K562 (cell line): ENCODE data around the gene NEK2. TPM values are rescaled to one million over a fixed set of nuclear protein-coding genes. Genes with fewer than 3 reads are reported as not detected.

ENCODE experiments used
- BRD9 ChIP-seq: fragments of 450-650 bp; IDR thresholded peaks from 2 replicates; pipeline ENCODE4 v1.6.1; 2018; ENCODE audit warnings: low read depth; ENCODE audit not compliant: partially characterized antibody
- CREB3 ChIP-seq: fragments of 450-650 bp; conservative IDR thresholded peaks from 2 replicates; pipeline ENCODE4 v1.6.1; 2016; ENCODE audit warnings: missing genetic modification characterization, low read depth, mild to moderate bottlenecking, missing compliant biosample characterization, moderate library complexity
- MAFG ChIP-seq: fragments of 450-650 bp; conservative IDR thresholded peaks from 2 replicates; pipeline ENCODE4 v1.6.1; 2016; ENCODE audit warnings: missing genetic modification characterization, missing compliant biosample characterization
- MTA2 ChIP-seq: fragments of 450-650 bp; IDR thresholded peaks from 2 replicates; pipeline ENCODE4 v1.6.1; 2016; ENCODE audit warnings: low read depth
- NR2C2 ChIP-seq, 2 experiments: fragments of 200-800 bp in 1 of 2; sonication (Bioruptor generic) in 1 of 2; sonication (generic) in 1 of 2; formaldehyde crosslinking in 1 of 2; IDR thresholded peaks; 2 replicates each; pipeline versions ENCODE4 v1.6.1 to v1.8.0; 2016 to 2022; ENCODE audit warnings: mild to moderate bottlenecking in 1 of 2, missing compliant biosample characterization in 1 of 2, missing genetic modification characterization in 1 of 2, missing genetic modification reagents in 1 of 2
- NR4A1 ChIP-seq, 2 experiments: fragments of 250-450 bp in 1 of 2; fragments of 450-650 bp in 1 of 2; sonication (Bioruptor Pico) in 1 of 2; IDR thresholded peaks; 2 replicates each; pipeline versions ENCODE4 v1.4.0 to v1.6.1; 2016 to 2020; ENCODE audit warnings: mild to moderate bottlenecking in 2 of 2, missing compliant biosample characterization in 1 of 2, missing genetic modification characterization in 1 of 2, moderate library complexity in 1 of 2
- OTX1 ChIP-seq: fragments of 450-650 bp; formaldehyde crosslinking; IDR thresholded peaks from 2 replicates; pipeline ENCODE4 v1.4.0; 2022; ENCODE audit warnings: mild to moderate bottlenecking
- SMAD1 ChIP-seq: fragments of 150-350 bp; IDR thresholded peaks from 2 replicates; pipeline ENCODE4 v1.6.1; 2014; ENCODE audit warnings: low read length, low read depth; ENCODE audit not compliant: partially characterized antibody
- SMARCE1 ChIP-seq: fragments of 450-650 bp; IDR thresholded peaks from 2 replicates; pipeline ENCODE4 v1.7.1; 2016; ENCODE audit warnings: mild to moderate bottlenecking
- TEAD1 ChIP-seq, 2 experiments: fragments of 450-650 bp in 1 of 2; sonication (generic) in 1 of 2; formaldehyde crosslinking; IDR thresholded peaks; 2 replicates each; pipeline versions ENCODE4 v1.4.0 to v1.8.0; 2020 to 2022; ENCODE audit warnings: mild to moderate bottlenecking in 2 of 2, missing genetic modification reagents in 1 of 2
- ZBTB26 ChIP-seq: fragments of 450-650 bp; formaldehyde crosslinking; IDR thresholded peaks from 2 replicates; pipeline ENCODE4 v1.4.0; 2022; ENCODE audit warnings: missing genetic modification characterization
- ZNF311 ChIP-seq: fragments of 250-450 bp; sonication (Bioruptor Pico); IDR thresholded peaks from 2 replicates; pipeline ENCODE4 v1.4.0; 2020; ENCODE audit warnings: mild to moderate bottlenecking, moderate library complexity
- ZNF408 ChIP-seq: fragments of 250-450 bp; sonication (Bioruptor Pico); IDR thresholded peaks from 2 replicates; pipeline ENCODE4 v1.4.0; 2020; ENCODE audit warnings: low read depth, mild to moderate bottlenecking, moderate library complexity
- ZNF778 ChIP-seq: fragments of 450-650 bp; formaldehyde crosslinking; IDR thresholded peaks from 2 replicates; pipeline ENCODE4 v1.4.0; 2020; ENCODE audit warnings: mild to moderate bottlenecking, moderate library complexity
- polyA plus RNA-seq, 8 experiments: library from polyadenylated mRNA; depleted of rRNA in 4 of 8; stranded (reverse) in 5 of 8; unstranded in 3 of 8; fragments of >200 nt; fragmentation: Nextera tagmentation in 2 of 8; fragmentation: Illumina TruSeq in 1 of 8; extraction: Ambion mirVana in 2 of 8; extraction: Trizol in 1 of 8; gene quantifications; 2 replicates each; pipeline versions ENCODE4 v1.2.1 to v1.2.3, GENCODE V29; 2011 to 2014; ENCODE audit warnings: inconsistent platforms in 1 of 8, missing spikeins in 1 of 8
- total RNA-seq, 7 experiments: library from RNA; depleted of rRNA in 6 of 7; stranded (reverse); fragments of >200 nt in 6 of 7; fragmentation: Illumina TruSeq in 2 of 7; extraction: Trizol in 2 of 7; gene quantifications; 2 replicates each; pipeline versions ENCODE4 v1.2.1 to v1.2.3, GENCODE V29; 2011 to 2021; ENCODE audit warnings: low replicate concordance in 1 of 7
- TF ChIP-seq, protein P1 (sequence below): fragments of 450-650 bp; IDR thresholded peaks from 2 replicates; pipeline ENCODE4 v1.6.1; 2014; ENCODE audit warnings: low read depth, mild to moderate bottlenecking, moderate library complexity, borderline replicate concordance
- TF ChIP-seq, protein P2 (sequence below): fragments of 250-450 bp; sonication (Bioruptor Pico); IDR thresholded peaks from 2 replicates; pipeline ENCODE4 v1.4.0; 2020

Gene NEK2
- total and polyA plus RNA-seq, 9 of the 15 experiments (the other 6 are each of a cell fraction or from before 2014, with no cell fraction given): 30.0 to 74.7 (median 66.4) TPM

DNA sequence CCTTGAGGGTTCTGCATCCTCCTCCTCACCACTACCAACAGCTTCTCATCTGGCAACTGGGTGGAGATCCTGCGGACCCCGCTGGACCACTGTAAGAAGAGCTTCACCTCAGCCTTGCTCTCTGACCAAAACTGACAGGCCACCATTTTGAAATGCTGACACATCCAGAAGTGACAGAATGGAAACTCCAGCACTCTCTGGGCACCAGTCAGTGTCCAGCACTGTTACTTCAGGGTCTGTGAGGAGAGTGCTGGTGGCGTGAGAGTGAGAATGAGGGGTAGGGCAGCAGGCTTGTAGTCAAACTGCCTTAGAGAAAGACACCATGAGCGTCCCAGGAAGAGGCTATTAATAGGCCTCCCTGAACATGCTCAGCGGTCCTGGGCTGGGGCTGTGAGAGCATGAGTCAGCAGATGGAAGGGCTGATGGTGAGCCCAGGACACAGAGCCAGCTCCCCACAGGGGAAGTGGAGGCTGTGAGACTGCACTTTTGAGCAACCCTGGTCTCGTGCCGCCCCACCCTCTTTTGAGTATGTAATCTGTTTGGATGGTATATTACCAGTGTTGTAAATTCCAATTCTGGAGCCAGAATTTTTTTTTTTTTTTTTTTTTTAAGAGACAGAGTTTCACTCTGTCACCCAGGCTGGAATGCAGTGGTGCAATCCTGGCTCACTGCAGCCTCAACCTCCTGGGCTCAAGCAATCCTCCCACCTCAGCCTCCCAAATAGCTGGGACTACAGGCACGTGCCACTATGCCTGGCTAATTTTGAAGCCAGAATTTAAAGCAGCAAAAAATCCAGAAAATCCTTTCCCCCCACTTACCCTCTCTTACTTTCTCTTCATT is 62.1 kb downstream of the NEK2 start (continued):
- TF ChIP-seq TEAD1 (CRISPR knock-in tag; IDR thresholded peaks at IDR 0.05) (peak; percentile 59 to 66; a peak in 3 of 4 replicates), SMARCE1 (peak; percentile 91), ZNF778 (CRISPR knock-in tag) (no peak), ZBTB26 (CRISPR knock-in tag) (peak; percentile 78; the same call in 1 of the 2 replicates), MAFG (peak; percentile 99), MTA2 (peak; percentile 41), NR4A1 (CRISPR knock-in tag; IDR thresholded peaks at IDR 0.05) (peak; percentile 19; the same call in 1 of the 2 replicates), NR4A1 (tag; IDR thresholded peaks at IDR 0.05) (peak; percentile 98), BRD9 (peak; percentile 84), OTX1 (peak; percentile 92; the same call in 1 of the 2 replicates), ZNF408 (no peak), SMAD1 (peak; percentile 65), CREB3 (peak; percentile 98), ZNF311 (CRISPR knock-in tag) (peak; percentile 88; the same call in 1 of the 2 replicates), NR2C2 (CRISPR knock-in tag; IDR thresholded peaks at IDR 0.05) (no peak), NR2C2 (tag; IDR thresholded peaks at IDR 0.05) (peak; percentile 71)
- TF ChIP-seq, protein P1, sequence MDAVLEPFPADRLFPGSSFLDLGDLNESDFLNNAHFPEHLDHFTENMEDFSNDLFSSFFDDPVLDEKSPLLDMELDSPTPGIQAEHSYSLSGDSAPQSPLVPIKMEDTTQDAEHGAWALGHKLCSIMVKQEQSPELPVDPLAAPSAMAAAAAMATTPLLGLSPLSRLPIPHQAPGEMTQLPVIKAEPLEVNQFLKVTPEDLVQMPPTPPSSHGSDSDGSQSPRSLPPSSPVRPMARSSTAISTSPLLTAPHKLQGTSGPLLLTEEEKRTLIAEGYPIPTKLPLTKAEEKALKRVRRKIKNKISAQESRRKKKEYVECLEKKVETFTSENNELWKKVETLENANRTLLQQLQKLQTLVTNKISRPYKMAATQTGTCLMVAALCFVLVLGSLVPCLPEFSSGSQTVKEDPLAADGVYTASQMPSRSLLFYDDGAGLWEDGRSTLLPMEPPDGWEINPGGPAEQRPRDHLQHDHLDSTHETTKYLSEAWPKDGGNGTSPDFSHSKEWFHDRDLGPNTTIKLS: peak; percentile 37; the same call in 1 of the 2 replicates
- TF ChIP-seq, protein P2, sequence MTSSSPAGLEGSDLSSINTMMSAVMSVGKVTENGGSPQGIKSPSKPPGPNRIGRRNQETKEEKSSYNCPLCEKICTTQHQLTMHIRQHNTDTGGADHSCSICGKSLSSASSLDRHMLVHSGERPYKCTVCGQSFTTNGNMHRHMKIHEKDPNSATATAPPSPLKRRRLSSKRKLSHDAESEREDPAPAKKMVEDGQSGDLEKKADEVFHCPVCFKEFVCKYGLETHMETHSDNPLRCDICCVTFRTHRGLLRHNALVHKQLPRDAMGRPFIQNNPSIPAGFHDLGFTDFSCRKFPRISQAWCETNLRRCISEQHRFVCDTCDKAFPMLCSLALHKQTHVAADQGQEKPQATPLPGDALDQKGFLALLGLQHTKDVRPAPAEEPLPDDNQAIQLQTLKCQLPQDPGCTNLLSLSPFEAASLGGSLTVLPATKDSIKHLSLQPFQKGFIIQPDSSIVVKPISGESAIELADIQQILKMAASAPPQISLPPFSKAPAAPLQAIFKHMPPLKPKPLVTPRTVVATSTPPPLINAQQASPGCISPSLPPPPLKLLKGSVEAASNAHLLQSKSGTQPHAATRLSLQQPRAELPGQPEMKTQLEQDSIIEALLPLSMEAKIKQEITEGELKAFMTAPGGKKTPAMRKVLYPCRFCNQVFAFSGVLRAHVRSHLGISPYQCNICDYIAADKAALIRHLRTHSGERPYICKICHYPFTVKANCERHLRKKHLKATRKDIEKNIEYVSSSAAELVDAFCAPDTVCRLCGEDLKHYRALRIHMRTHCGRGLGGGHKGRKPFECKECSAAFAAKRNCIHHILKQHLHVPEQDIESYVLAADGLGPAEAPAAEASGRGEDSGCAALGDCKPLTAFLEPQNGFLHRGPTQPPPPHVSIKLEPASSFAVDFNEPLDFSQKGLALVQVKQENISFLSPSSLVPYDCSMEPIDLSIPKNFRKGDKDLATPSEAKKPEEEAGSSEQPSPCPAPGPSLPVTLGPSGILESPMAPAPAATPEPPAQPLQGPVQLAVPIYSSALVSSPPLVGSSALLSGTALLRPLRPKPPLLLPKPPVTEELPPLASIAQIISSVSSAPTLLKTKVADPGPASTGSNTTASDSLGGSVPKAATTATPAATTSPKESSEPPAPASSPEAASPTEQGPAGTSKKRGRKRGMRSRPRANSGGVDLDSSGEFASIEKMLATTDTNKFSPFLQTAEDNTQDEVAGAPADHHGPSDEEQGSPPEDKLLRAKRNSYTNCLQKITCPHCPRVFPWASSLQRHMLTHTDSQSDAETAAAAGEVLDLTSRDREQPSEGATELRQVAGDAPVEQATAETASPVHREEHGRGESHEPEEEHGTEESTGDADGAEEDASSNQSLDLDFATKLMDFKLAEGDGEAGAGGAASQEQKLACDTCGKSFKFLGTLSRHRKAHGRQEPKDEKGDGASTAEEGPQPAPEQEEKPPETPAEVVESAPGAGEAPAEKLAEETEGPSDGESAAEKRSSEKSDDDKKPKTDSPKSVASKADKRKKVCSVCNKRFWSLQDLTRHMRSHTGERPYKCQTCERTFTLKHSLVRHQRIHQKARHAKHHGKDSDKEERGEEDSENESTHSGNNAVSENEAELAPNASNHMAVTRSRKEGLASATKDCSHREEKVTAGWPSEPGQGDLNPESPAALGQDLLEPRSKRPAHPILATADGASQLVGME (CRISPR knock-in tag): peak; percentile 79; the same call in 1 of the 2 replicates
